ENCODE measurements around the gene ASAP3.

Gene ASAP3

GRCh38 chr1:23402286-23403037 is 81.5 kb downstream of the ASAP3 start:
- Histone ChIP-seq H3K27me3 (ENCODE audit: insufficient read depth, low read length, poor library complexity) (no peaks in the 10 kb centered on the region), H3K4me2 (ENCODE audit: insufficient read depth, low read length) (no peak overlapping the region), H3K9me3 (ENCODE audit: insufficient read depth, low read length, severe bottlenecking) (no peaks in the 10 kb centered on the region), H3K27ac (ENCODE audit: low read length) (no peak overlapping the region), H3K4me3 (ENCODE audit: low read depth in 1 of 2, low read length in 2 of 2) (no peak overlapping the region), H3K9ac (ENCODE audit: low read depth, low read length) (no peak overlapping the region), H3K4me1 (ENCODE audit: insufficient read depth, low read length) (peaks cover 13% of the 10 kb centered on the region), H3K79me2 (ENCODE audit: insufficient read depth, low read length) (no peaks in the 10 kb centered on the region), H2AFZ (ENCODE audit: low read depth, low read length) (no peak overlapping the region), H4K20me1 (ENCODE audit: insufficient read depth, low read length) (no peaks in the 10 kb centered on the region), H3K36me3 (ENCODE audit: insufficient read depth, low read length) (no peaks in the 10 kb centered on the region)
- TF ChIP-seq CTCF (IDR thresholded peaks at IDR 0.05; ENCODE audit: borderline replicate concordance, extremely low read depth, low read length, poor library complexity, severe bottlenecking) = no peak
- ATAC-seq (ENCODE audit: insufficient read depth, low read depth) (no peak), DNase-seq (no peak)

- Histone ChIP-seq H3K9me3 (ENCODE audit: insufficient read depth, low read length, severe bottlenecking) (no peaks in the 10 kb centered on the region), H3K9ac (ENCODE audit: low read depth, low read length) (no peak overlapping the region), H2AFZ (ENCODE audit: low read depth, low read length) (no peak overlapping the region), H4K20me1 (ENCODE audit: insufficient read depth, low read length) (no peaks in the 10 kb centered on the region), H3K4me1 (ENCODE audit: insufficient read depth, low read length) (peaks cover 13% of the 10 kb centered on the region), H3K79me2 (ENCODE audit: insufficient read depth, low read length) (no peaks in the 10 kb centered on the region), H3K4me2 (ENCODE audit: insufficient read depth, low read length) (no peak overlapping the region), H3K4me3 (ENCODE audit: low read depth in 1 of 2, low read length in 2 of 2) (no peak overlapping the region), H3K27me3 (ENCODE audit: insufficient read depth, low read length, poor library complexity) (no peaks in the 10 kb centered on the region), H3K27ac (ENCODE audit: low read length) (no peak overlapping the region), H3K36me3 (ENCODE audit: insufficient read depth, low read length) (no peaks in the 10 kb centered on the region)
- DNase-seq = no peak
- ATAC-seq (ENCODE audit: insufficient read depth, low read depth) = no peak
- TF ChIP-seq CTCF (IDR thresholded peaks at IDR 0.05; ENCODE audit: borderline replicate concordance, extremely low read depth, low read length, poor library complexity, severe bottlenecking) (no peak), EZH2 (IDR thresholded peaks at IDR 0.05; ENCODE audit: borderline replicate concordance, low read depth, low read length, severe bottlenecking) (no peak)
Measured at GRCh38 chr1:23401313-23401712, 82.7 kb downstream of the ASAP3 start.

GRCh38 chr1:23400324-23401114 is 83.5 kb downstream of the ASAP3 start:
- Histone ChIP-seq H4K20me1 (ENCODE audit: insufficient read depth, low read length) (no peaks in the 10 kb centered on the region), H3K27ac (ENCODE audit: low read length) (no peak overlapping the region), H3K4me2 (ENCODE audit: insufficient read depth, low read length) (no peak overlapping the region), H3K4me1 (ENCODE audit: insufficient read depth, low read length) (peaks cover 13% of the 10 kb centered on the region), H2AFZ (ENCODE audit: low read depth, low read length) (no peak overlapping the region), H3K27me3 (ENCODE audit: insufficient read depth, low read length, poor library complexity) (no peaks in the 10 kb centered on the region), H3K9ac (ENCODE audit: low read depth, low read length) (no peak overlapping the region), H3K36me3 (ENCODE audit: insufficient read depth, low read length) (no peaks in the 10 kb centered on the region), H3K9me3 (ENCODE audit: insufficient read depth, low read length, severe bottlenecking) (no peaks in the 10 kb centered on the region), H3K79me2 (ENCODE audit: insufficient read depth, low read length) (no peaks in the 10 kb centered on the region), H3K4me3 (ENCODE audit: low read depth in 1 of 2, low read length in 2 of 2) (no peak overlapping the region)
- DNase-seq (no peak), ATAC-seq (ENCODE audit: insufficient read depth, low read depth) (no peak)
- TF ChIP-seq CTCF (IDR thresholded peaks at IDR 0.05; ENCODE audit: borderline replicate concordance, extremely low read depth, low read length, poor library complexity, severe bottlenecking) = no peak
- TF ChIP-seq EZH2 (IDR thresholded peaks at IDR 0.05; ENCODE audit: borderline replicate concordance, low read depth, low read length, severe bottlenecking) = no peak
